Caki2 (cell line): Measurements from ENCODE around the gene ATOH8. TPM values are rescaled to one million over a fixed set of nuclear protein-coding genes. Genes with fewer than 3 reads are reported as not detected.
"Not testable (repeated sequence)": the region's sequence is repeated elsewhere in the genome, so short reads cannot be mapped to it uniquely, and the experiment has no call there.

Source experiments
- DNase-seq: peaks from one replicate; pipeline ENCODE4 v3.0.0-alpha.2; 2015; ENCODE audit warnings: low read depth
- in situ Hi-C: cut with HindIII; loops from 2 replicates; pipeline ENCODE4 v1.10.0; 2016; ENCODE audit warnings: low sequenced_read_pairs, low pct_unique_long_range_greater_than_20kb, mixed read lengths
- total RNA-seq: library from RNA; depleted of rRNA; stranded (reverse); fragments of >200 nt; shearing (Covaris generic); gene quantifications from 2 replicates; pipeline ENCODE4 v1.2.3, GENCODE V29; 2014; ENCODE audit warnings: low replicate concordance; rRNA removed

The ATOH8 gene
- total RNA-seq: 7.5 and 12.9 TPM in 2 replicates

DNA sequence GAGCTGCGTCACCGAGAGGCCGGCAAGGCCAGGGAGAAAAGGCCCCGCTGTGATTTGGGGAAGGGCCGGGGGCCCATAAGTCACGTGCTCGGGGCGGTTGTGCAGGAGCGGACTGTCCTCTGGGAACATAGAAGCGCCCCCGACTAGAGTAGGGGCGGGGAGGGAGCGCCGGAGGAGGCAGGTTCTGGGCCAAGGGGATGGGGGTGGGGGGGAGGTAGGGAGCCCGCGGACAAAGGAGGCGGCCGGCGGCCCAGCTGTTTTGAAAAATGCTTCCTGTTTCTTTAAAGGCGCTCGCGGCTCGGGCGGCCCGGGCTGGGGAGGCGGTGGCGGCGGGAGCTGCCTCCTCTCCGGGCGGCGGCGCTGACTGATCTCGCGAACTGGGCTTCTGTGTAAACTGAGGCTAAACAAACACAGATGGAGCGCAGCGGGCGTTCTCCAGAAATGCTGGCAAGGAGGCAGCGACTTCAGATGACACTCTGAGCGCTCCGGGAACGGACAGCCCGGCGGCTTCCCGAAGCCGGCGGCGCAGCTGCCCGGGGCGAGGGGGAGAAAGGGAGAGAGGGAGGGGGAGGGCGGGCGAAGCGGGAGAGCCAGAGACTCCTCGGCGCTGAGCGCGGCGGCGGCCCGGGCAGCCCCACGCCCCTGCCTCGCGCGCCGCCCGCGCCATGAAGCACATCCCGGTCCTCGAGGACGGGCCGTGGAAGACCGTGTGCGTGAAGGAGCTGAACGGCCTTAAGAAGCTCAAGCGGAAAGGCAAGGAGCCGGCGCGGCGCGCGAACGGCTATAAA lies at the start of gene ATOH8:
Gene ATOH8 (plus strand): TSS at position 467 of the 788 bp plus-strand sequence. CDS start 199 bp downstream, at position 666.
- DNase-seq: peak; percentile 52
- in situ Hi-C loops: no loop called here

DNA sequence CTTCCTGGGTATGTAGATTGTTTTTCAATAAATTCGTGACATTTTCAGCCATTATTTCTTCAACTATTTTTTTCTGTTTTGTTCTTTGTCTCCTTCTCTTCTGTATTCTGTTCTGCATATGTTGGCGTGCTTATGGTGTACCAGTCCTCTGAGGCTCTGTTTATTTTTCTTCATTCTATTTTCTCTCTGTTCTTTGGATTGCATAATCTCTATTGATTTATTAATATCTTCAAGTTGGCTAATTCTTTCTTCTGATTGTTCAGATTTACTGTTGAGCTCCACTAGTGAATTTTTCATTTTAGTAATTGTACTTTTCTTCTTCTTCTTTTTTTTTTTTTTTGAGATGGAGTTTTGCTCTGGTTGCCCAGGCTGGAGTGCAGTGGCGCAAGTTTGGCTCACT lies 49.8 kb upstream of the ATOH8 start:
- no peak for DNase-seq
- in situ Hi-C loops: no loop called here

DNA sequence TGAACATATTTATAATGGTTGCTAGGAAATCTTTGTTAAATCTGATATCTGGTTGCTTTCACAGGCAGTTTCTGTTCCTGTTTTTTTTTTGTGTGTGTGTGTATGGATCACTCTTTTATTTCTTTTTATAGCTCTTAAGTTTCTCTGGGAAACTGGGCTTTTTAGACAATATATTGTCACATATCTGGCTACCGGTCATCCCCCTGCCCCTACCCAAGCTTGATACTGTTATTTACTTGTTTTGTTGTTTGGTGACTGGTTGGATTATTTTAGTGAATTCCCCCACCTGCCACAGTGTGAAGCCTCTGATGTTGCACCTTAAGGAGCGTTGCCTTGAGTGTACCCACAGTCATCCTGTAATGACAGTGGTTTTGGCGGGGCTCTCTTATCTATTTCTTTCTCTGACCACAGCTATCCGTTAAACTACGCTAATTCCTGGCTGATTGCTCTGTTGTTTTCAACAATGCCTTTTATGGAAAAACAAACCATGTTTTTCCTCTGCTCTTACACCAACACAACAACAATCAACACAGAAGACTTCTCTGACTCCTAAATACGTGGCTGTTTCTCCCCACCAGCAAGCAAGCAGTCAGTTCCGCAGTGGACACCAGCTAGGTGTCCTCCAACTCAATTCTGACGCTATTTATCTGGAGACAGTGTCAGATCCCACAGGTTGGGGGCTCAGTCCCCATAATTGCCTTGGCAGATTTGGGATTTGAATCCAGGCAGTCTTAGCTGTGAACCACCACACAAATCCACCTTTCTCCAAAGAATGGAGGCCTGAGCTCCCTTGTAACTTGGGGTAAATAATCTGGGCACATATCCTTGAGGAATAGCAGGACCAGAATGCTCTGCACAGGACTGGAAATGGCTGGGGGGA lies 48.8 kb upstream of the ATOH8 start:
- in situ Hi-C loops: no loop called here
- DNase-seq: no peak

GRCh38 chr2:85705680-85706039 lies 48.1 kb upstream of the ATOH8 start:
- DNase-seq: no peak
- in situ Hi-C loops: no loop called here

GRCh38 chr2:85706063-85706462 lies 47.7 kb upstream of the ATOH8 start:
- no peak for DNase-seq
- in situ Hi-C loops: no loop called here

- in situ Hi-C loops: no loop called here
Observed at GRCh38 chr2:85706599-85707296, 47.0 kb upstream of the ATOH8 start.

GRCh38 chr2:85707304-85707703 lies 46.5 kb upstream of the ATOH8 start:
- in situ Hi-C loops: no loop called here
- DNase-seq: peak; percentile 81

More at GRCh38 chr2:85706599-85707296, 47.0 kb upstream of the ATOH8 start:
- DNase-seq: no peak

DNA sequence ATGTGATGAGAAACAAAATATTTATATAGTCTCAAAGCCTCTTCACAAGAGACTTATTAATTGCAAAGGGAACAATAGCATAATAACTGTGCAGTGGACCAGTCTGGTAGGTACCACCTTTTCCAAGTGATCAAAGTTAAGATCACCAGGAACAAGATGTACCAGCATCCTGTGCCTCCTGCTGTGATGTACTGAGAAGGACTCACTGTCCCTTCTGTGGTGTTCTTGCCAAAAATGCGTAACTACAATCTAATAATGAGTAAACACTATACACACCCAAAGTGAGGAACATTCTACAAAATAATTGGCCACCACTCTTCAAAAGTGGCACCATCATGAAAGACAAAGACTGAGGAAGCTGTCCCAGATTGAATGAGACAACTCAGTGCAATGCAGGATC lies 45.1 kb upstream of the ATOH8 start:
- DNase-seq: no peak
- in situ Hi-C loops: no loop called here

GRCh38 chr2:85709401-85709811 lies 44.4 kb upstream of the ATOH8 start:
- in situ Hi-C loops: no loop called here

DNA sequence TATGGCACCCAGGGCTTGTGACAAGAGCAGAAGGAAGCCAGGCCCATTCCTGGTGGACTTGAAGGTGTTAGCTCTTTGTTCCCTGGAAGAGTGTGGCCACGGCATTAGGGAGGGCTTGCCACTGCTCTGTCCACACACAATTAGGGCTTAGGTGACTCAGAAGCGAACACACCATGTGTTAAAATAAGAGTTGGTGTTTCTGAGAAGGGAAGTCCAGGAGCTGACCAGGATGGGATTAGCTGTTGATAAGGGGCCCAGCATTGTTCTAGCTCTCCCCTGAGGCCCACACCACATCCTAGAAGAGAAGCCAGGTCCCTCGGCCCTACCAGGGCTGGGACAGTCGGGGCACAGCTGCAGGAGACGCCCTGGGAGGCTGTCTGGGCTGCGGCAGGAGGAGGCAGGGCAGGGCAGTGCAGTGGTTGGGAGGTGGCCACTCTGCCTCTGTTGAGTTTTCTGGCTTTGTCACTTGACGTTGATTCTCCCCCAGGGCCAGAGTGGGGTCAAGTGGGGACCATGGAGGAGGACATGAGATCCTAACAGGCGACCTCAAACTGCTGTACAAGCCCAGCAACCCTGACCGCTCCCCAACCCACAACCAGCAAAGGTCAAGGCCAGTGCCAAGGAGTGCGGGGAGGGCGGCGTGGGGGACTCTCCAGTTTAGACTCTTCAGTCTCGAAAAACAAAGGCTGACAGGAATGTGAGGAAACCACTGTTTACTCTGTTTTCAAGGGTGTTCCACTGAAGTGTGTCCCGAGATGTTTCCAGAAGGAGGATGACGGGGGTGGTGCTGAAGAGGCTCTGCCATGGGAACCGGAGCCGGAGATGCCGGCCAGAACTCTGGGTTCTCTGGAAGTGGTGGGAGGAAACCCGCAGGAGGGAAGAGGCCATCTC lies 42.9 kb upstream of the ATOH8 start:
- no peak for DNase-seq
- in situ Hi-C loops: no loop called here

More at GRCh38 chr2:85709401-85709811, 44.4 kb upstream of the ATOH8 start:
- no peak for DNase-seq

- in situ Hi-C loops: no loop called here
- no peak for DNase-seq
Observed at GRCh38 chr2:85711578-85712060, 42.2 kb upstream of the ATOH8 start.

DNA sequence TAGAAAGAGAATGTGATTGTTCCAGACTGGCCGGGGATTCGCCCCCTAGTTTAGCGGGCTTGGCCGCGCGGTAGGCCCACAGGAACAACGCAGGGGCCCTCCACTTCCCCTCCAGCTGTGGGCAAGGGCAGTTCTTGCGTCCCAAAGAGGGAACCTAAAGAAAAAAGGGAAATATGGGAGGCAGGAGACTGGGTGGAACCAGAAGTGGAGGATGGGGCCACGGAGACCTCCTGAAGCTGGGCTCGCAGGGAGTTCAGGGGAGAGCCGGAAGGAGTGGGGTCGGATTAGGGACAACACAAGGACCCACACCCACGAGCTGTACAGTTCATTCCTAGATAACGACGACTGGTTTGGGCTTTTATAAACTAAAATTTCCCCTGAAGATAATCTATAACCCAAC lies 41.5 kb upstream of the ATOH8 start:
- in situ Hi-C loops: no loop called here
- DNase-seq: no peak

DNA sequence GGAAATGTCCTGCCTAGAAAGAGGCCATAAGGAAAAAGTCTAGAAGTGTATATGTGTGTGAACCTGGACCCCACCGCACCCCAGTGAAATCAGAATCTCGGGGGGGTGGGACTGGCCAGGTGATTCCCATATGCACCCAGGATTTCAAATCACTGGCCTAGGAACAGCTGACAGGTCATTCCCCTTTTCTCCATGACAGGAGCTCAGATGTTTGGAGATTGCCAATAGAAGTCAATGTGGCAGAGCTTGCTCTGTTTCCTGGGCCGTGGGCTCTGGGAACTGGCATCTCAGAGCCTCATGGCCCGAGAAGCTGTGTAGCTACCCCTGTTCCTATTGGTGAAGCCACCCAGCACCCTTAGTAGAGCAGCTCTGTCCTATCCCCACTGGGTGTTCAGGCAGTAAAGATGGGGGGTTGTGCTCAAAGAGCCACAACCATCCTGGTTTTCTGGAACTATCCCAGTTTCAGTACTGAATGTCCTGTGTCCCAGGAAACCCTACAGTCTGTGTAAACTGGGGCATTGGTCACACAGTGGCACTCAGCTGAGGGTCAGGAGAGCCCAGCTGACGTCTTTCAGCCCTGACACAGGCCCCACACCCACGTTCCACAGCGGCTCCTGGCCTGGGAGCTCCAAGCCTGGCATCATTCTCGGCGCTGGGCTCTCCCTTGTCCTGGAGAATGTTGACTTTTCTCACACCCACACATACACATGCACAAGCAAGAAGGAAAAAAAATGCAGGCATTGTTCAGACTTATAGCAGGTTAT lies 40.8 kb upstream of the ATOH8 start:
- in situ Hi-C loops: no loop called here
- no peak for DNase-seq

DNA sequence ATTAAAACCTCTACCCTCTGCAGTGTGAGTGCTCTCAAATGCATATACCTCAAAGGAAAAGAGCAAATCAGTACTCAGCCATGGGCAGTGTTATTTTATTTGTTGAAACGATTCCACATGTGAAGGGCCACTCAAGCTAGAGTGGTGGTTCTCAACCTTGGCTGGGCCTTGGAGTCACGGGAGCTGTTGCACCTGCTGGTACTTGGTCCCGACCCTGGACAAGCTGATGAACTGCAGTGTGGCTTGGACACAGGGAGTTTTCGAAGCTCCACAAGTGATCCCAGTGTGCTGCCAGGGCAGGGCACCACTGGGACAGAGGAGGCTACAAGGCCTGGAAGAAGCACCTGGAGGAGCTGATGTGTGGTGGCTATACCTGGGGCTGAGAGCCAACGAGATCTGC lies 40.0 kb upstream of the ATOH8 start:
- in situ Hi-C loops: no loop called here
- no peak for DNase-seq

GRCh38 chr2:85714421-85714820 lies 39.4 kb upstream of the ATOH8 start:
- in situ Hi-C loops, DNase-seq: not testable (repeated sequence)

DNA sequence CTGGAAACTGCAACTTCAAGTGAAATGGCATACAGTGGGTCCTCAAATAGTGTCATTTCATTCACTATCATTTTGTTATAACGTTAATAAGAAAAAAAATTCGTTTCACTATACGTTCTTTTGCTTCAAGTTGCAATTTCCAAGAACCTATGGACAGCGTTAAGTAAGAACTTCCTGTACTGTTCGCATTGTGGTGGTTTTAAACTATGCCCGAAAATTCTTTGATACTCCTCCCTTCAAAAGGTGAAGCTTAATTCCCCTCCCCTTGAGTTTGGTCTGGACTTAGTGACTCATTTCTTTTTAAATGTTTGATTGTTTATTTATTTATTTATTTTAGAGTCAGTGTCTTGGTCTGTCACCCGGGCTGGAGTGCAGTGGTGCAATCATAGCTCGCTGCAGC lies 39.0 kb upstream of the ATOH8 start:
- no peak for DNase-seq
- in situ Hi-C loops: no loop called here

DNA sequence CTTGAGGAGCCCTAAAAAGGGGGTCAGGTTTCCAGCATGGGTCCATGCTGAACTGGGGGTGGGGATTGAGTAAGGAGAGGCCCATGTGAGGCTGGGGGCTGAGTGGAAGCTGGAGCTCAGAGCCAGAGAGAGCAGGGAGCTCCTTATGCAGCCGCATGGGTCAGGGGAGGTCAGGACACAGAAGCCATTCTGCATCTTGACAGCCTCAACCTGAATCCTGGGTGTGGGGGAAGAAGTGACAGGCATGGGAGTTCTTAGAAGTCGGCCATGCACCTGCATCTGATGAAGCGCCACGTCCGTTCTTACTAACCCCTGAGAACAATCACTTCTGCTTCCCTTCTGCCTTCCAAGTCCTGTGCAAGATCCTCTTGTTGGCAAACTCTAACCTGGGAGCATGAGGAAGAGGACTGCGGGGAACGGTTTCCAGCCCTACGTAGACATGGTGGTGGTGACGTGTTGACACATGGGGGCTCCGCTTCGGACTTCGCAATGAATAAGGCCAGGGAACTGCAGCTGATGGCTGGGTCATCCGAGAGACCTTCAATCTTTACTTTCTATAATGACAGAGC lies 37.4 kb upstream of the ATOH8 start:
- no peak for DNase-seq
- in situ Hi-C loops: no loop called here
